KMS-11 (cell line): ENCODE results near the gene SND1.
A peak's percentile ranks its signal among the peaks of the same experiment; 100 is the strongest.

Experiments
- H2AFZ ChIP-seq: fragments of 200-600 bp; sonication (generic); 2 replicates; pipeline ENCODE4 v1.6.1; 2016; ENCODE audit warnings: antibody characterized with exemption, mixed run types, low read depth
- H3K27ac ChIP-seq: fragments of 200-600 bp; sonication (generic); 2 replicates; pipeline ENCODE4 v1.6.1; 2016; ENCODE audit warnings: mild to moderate bottlenecking, mixed run types
- H3K27me3 ChIP-seq: fragments of 200-600 bp; sonication (generic); 2 replicates; pipeline ENCODE4 v1.6.1; 2017; ENCODE audit warnings: mild to moderate bottlenecking, low read depth, mixed run types, moderate library complexity; ENCODE audit not compliant: insufficient read depth
- H3K36me3 ChIP-seq: fragments of 200-600 bp; sonication (generic); 2 replicates; pipeline ENCODE4 v1.6.1; 2017; ENCODE audit warnings: mild to moderate bottlenecking, mixed run types; ENCODE audit not compliant: insufficient read depth
- H3K4me1 ChIP-seq: fragments of 200-600 bp; sonication (generic); 2 replicates; pipeline ENCODE4 v1.6.1; 2016; ENCODE audit warnings: mild to moderate bottlenecking, low read depth, mixed run types; ENCODE audit not compliant: poor library complexity, severe bottlenecking
- H3K4me2 ChIP-seq: fragments of 200-600 bp; sonication (generic); 2 replicates; pipeline ENCODE4 v1.7.0; 2016; ENCODE audit warnings: mild to moderate bottlenecking, mixed run types
- H3K4me3 ChIP-seq: fragments of 200-600 bp; sonication (generic); IDR thresholded peaks from 2 replicates; pipeline ENCODE4 v1.6.1; 2017; ENCODE audit warnings: low read depth, low read length, mixed read lengths; ENCODE audit not compliant: insufficient read depth
- H3K79me2 ChIP-seq: fragments of 200-600 bp; sonication (generic); 2 replicates; pipeline ENCODE4 v1.6.1; 2016; ENCODE audit warnings: low read depth, mixed run types; ENCODE audit not compliant: insufficient read depth
- H3K9ac ChIP-seq: fragments of 200-600 bp; sonication (generic); 2 replicates; pipeline ENCODE4 v1.6.1; 2016; ENCODE audit warnings: mild to moderate bottlenecking, mixed run types
- H4K20me1 ChIP-seq: fragments of 200-600 bp; sonication (generic); 2 replicates; pipeline ENCODE4 v1.6.1; 2016; ENCODE audit warnings: mild to moderate bottlenecking, mixed run types; ENCODE audit not compliant: insufficient read depth
- TF ChIP-seq, protein P1 (sequence below): fragments of 200-600 bp; sonication (generic); conservative IDR thresholded peaks from 2 replicates; pipeline ENCODE4 v1.6.1; 2017; ENCODE audit warnings: low read depth, mild to moderate bottlenecking, antibody characterized with exemption, low read length, moderate library complexity, mixed read lengths

The SND1 gene

DNA sequence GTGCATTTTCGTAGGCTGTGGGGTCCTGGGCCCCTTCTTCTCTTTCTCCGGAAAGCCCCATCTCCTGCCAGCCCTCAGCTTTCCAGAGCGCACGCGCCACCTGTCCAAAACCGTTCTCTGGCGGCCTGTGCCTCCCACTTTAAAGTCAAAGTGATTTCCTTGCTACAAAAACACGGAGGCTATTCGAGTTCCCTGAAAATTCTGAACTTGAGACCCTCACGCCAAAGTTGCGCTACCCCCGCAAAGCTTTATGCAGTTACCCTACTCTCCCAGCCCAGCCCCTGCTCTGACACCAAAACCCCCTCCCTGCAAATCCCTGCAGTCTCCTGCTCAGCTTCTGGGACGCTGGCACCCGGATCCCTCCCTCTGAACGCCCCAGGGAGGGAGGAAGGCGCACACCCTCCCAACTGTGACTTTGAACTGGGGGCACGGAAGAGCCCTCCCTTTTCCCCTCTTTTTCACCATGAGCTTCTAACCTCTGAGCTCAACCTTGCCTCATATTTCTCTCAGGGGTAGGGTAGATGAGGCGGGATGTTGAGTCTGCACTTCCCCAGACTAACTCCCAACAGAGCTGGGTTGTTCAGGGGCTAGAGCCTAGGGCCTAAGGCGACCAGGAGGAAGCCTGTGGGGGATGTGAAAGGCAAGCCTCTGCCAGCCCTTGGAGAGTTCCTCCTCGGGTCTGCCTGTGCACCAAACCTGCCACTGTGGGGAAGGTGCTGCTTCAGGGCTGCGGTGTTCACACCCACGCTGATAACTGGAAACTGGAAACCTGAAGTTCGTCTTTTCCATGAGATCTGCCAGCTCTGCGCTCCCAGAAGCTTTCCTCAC lies 31.4 kb upstream of the SND1 start:
- Histone ChIP-seq H4K20me1 (no peaks in the 10 kb centered on the region), H3K27me3 (no peaks in the 10 kb centered on the region; the same call in 1 of the 2 replicates), H3K36me3 (no peaks in the 10 kb centered on the region), H3K27ac (no peak overlapping the region), H3K4me1 (peaks cover 6% of the 10 kb centered on the region), H3K9ac (no peak overlapping the region), H3K4me2 (no peak overlapping the region), H2AFZ (no peak overlapping the region), H3K4me3 (no peak overlapping the region), H3K79me2 (no peaks in the 10 kb centered on the region)
- TF ChIP-seq, protein P1, sequence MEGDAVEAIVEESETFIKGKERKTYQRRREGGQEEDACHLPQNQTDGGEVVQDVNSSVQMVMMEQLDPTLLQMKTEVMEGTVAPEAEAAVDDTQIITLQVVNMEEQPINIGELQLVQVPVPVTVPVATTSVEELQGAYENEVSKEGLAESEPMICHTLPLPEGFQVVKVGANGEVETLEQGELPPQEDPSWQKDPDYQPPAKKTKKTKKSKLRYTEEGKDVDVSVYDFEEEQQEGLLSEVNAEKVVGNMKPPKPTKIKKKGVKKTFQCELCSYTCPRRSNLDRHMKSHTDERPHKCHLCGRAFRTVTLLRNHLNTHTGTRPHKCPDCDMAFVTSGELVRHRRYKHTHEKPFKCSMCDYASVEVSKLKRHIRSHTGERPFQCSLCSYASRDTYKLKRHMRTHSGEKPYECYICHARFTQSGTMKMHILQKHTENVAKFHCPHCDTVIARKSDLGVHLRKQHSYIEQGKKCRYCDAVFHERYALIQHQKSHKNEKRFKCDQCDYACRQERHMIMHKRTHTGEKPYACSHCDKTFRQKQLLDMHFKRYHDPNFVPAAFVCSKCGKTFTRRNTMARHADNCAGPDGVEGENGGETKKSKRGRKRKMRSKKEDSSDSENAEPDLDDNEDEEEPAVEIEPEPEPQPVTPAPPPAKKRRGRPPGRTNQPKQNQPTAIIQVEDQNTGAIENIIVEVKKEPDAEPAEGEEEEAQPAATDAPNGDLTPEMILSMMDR, result no peak

DNA sequence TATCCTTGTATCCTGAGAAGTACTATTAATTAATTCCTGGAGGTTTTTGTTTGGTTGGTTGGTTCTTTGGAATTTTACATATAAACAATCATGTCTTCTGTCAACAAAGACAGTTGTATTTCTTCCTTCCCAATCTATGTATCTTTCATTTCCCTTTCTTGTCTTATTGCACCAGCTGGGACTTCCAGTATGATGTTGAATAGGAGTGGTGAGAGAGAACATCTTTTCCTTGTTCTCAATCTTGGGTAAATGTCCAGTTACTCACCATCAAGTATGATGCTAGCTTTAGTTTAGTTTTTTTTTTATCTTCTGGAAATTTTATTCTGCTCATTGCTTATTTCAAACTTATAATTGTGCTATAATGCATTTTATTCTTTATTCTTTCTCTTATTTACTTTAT lies 26.7 kb upstream of the SND1 start:
- Histone ChIP-seq H3K79me2 (no peaks in the 10 kb centered on the region), H3K36me3 (no peaks in the 10 kb centered on the region), H3K9ac (no peak overlapping the region), H3K27me3 (no peaks in the 10 kb centered on the region), H3K4me2 (no peak overlapping the region), H3K27ac (no peak overlapping the region), H3K4me3 (no peak overlapping the region), H3K4me1 (no peaks in the 10 kb centered on the region), H2AFZ (no peak overlapping the region), H4K20me1 (no peaks in the 10 kb centered on the region)
- TF ChIP-seq, protein P1, result no peak

DNA sequence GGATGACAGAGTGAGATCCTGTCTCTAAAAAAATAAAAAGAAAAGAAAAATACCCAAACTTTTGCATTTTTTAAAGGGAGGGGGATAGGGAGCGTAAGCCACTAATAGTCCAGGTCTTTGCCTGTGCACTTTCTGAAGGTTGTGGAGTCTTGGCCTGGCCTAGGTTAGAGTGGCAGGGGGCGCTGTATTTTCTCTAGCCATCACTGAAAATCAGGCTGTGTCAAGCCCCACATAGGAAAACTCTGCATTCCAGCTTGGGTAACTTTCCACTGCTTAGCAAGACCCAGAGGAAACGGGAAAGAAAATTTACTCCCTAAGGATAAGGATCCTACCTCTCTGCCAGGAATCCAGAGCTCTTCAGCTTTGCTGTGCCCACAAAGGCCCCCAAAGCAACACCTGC lies 23.5 kb upstream of the SND1 start:
- no peaks in the 10 kb centered on the region for H4K20me1 ChIP-seq
- no peak overlapping the region for H3K4me3 ChIP-seq
- no peaks in the 10 kb centered on the region for H3K4me1 ChIP-seq
- H3K27ac ChIP-seq, result no peak overlapping the region
- no peak overlapping the region for H3K9ac ChIP-seq
- TF ChIP-seq, protein P1, result no peak
- no peak overlapping the region for H2AFZ ChIP-seq
- H3K36me3 ChIP-seq, result no peaks in the 10 kb centered on the region
- no peaks in the 10 kb centered on the region for H3K27me3 ChIP-seq
- H3K79me2 ChIP-seq, result no peaks in the 10 kb centered on the region
- H3K4me2 ChIP-seq, result no peak overlapping the region

DNA sequence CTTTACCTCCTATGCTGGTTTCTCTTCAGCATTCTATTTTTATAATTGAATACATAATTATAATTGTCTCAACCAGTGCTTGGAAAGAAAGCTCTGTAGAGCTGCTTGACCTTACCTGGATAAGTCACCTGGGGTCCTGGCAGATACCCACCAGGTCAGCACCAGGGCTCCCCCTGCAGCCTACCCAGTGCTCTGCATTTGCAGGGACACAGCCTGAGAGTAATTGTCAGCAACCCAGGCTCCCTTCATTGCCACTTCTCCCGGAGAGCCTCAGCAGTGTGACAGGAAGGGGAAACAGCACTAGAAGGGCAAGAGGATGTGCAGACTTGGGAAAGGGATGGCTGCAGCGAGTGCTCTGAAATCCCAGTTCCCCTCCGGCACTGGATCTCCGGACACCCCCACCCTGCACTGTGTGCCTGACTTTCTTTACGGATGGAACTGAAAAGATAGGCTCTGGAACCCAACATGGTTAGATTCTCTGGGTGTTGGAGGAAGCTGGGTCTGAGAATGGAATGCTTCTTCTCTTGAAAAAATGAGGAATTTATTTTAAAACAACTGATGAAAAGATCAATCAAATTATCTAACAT lies 22.6 kb upstream of the SND1 start:
- H2AFZ ChIP-seq, result no peak overlapping the region
- no peaks in the 10 kb centered on the region for H4K20me1 ChIP-seq
- no peaks in the 10 kb centered on the region for H3K79me2 ChIP-seq
- H3K36me3 ChIP-seq, result no peaks in the 10 kb centered on the region
- H3K4me3 ChIP-seq, result no peak overlapping the region
- no peak overlapping the region for H3K27ac ChIP-seq
- no peak overlapping the region for H3K9ac ChIP-seq
- TF ChIP-seq, protein P1, result peak; percentile 65
- no peaks in the 10 kb centered on the region for H3K27me3 ChIP-seq
- no peaks in the 10 kb centered on the region for H3K4me1 ChIP-seq
- H3K4me2 ChIP-seq, result no peak overlapping the region
